ENCODE results near the gene UVSSA.

DNA sequence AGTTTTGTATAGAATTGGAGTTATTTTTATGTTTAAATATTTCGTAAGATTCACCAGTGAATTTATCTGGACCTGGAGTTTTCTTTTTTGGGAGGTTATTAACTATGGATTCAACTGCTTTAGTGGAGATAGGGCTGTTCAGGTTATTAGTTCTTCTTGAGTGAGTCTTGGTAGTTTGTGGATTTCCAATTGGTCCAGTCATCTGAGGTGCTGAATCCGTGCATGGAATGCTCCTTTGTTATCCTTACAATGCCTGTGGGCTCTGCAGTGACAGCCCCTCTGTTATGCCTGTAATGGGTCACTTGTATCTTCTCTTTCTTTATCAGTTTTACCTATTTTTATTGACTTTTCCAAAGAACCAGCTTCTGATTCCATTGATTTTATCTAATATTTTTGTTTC lies 74.6 kb downstream of the UVSSA start:
- no peak for TF ChIP-seq CTCF (IDR thresholded peaks at IDR 0.05; ENCODE audit: low read depth, low read length)
- TF ChIP-seq EZH2phosphoT487 (IDR thresholded peaks at IDR 0.05; ENCODE audit: low read depth), result no peak
